SJSA1 (cell line): Measurements from ENCODE around the gene CTTNBP2NL. TPM values are rescaled to one million over a fixed set of nuclear protein-coding genes. Genes with fewer than 3 reads are reported as not detected.
"Not testable (repeated sequence)": the region's sequence is repeated elsewhere in the genome, so short reads cannot be mapped to it uniquely, and the experiment has no call there.

Experiments
- DNase-seq, 2 experiments: peaks; one replicate each; pipeline ENCODE4 v3.0.0-alpha.2; 2015 to 2020; ENCODE audit warnings: low spot score in 2 of 2, low read depth in 1 of 2
- H3K27ac ChIP-seq: fragments of 250-450 bp; sonication (Bioruptor Pico); 2 replicates; pipeline ENCODE4 v1.5.1; 2020; ENCODE audit warnings: mild to moderate bottlenecking, moderate library complexity
- H3K27me3 ChIP-seq: fragments of 250-450 bp; sonication (Bioruptor Pico); replicated peaks from 2 replicates; pipeline ENCODE4 v1.5.1; 2020; ENCODE audit warnings: mild to moderate bottlenecking, moderate library complexity
- H3K36me3 ChIP-seq: fragments of 250-450 bp; sonication (Bioruptor Pico); 2 replicates; pipeline ENCODE4 v1.5.1; 2020; ENCODE audit warnings: mild to moderate bottlenecking
- H3K4me1 ChIP-seq: fragments of 250-450 bp; sonication (Bioruptor Pico); replicated peaks from 2 replicates; pipeline ENCODE4 v1.6.1; 2021; ENCODE audit warnings: mild to moderate bottlenecking
- H3K4me3 ChIP-seq: fragments of 250-450 bp; sonication (Bioruptor Pico); 2 replicates; pipeline ENCODE4 v1.5.1; 2020; ENCODE audit warnings: mild to moderate bottlenecking
- H3K9me3 ChIP-seq: fragments of 250-450 bp; sonication (Bioruptor Pico); replicated peaks from 2 replicates; pipeline ENCODE4 v1.5.1; 2020; ENCODE audit warnings: mild to moderate bottlenecking
- total RNA-seq: library from RNA; depleted of rRNA; stranded (reverse); fragments of >200 nt; shearing (Covaris generic); gene quantifications from 2 replicates; pipeline ENCODE4 v1.2.3, GENCODE V29; 2014

The CTTNBP2NL gene
- total RNA-seq, 1 experiment from 2014 or later = 15.9 TPM

DNA sequence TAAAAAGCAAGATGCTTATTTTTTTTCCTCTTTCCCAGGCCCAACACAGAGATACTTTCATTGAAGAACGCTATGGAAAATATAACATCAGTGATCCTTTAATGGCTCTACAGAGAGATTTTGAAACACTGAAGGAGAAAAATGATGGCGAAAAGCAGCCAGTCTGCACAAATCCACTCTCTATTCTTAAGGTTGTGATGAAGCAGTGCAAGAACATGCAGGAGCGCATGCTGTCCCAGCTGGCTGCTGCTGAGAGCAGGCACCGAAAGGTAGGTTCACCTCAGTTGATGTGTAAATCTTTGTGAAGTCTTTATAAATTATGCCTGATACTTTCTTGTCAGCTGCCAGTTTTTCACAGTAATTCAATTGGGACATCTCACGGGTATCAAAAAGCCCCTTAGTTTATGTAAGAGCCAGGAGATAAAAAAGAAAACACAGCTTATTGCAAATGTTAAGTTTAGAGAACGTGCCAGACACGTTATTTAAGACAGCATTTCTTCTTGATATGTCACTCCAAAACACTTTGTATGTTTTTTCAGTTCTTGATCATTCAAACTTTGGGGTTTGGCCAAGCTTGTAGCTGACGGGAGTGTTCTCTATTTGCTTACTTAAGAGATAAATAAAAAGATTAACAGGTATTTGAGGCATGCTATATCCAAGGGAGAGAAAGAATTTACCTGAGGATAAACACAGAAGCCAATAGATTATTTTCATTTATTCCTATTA lies 53.1 kb downstream of the CTTNBP2NL start:
- Histone ChIP-seq H3K27ac (no peak overlapping the region), H3K4me1 (peaks cover 24% of the 10 kb centered on the region), H3K27me3 (no peaks in the 10 kb centered on the region), H3K9me3 (no peaks in the 10 kb centered on the region), H3K36me3 (peaks cover 50% of the 10 kb centered on the region), H3K4me3 (no peak overlapping the region)
- no peak for DNase-seq

DNA sequence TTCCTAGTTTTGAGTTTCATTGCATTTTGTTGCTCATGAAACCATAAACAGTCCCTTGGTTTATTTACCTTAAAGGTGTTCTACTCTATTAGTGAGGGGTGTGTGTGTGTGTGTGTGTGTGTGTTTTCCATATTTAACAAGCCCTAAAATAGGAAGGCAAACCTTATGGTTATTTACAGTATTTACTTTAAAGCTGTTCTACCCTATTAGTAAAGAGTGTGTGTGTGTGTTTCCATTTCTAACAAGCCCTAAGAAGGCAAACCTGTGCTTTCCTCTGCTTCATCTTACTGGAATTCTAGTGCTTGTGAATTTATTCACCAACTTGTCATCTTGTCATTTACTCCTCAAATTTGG lies 53.6 kb downstream of the CTTNBP2NL start:
- Histone ChIP-seq H3K27ac (no peak overlapping the region), H3K27me3 (no peaks in the 10 kb centered on the region), H3K4me3 (no peak overlapping the region), H3K36me3 (peaks cover 55% of the 10 kb centered on the region), H3K9me3 (no peaks in the 10 kb centered on the region), H3K4me1 (peaks cover 19% of the 10 kb centered on the region)
- DNase-seq = no peak

DNA sequence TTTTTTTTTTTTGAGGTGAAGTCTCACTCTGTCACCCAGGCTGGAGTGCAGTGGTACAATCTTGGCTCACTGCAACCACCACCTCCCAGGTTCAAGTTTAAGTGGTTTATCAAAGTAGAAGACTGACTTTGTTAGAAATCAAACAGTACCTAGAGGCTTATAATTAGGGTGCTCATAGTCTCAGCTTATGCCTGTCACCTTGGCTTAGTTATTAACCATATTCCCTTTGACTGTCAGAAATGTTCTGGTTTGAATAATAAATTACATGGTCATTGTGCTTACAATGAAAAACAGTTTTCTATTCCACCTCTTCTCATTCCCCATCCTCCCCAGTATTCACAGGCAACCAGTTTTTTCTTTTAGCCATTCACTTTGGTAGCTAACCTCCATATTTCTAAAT lies 54.8 kb downstream of the CTTNBP2NL start:
- Histone ChIP-seq H3K4me3 (no peak overlapping the region), H3K9me3 (no peaks in the 10 kb centered on the region), H3K27ac (no peak overlapping the region), H3K36me3 (peaks cover 60% of the 10 kb centered on the region), H3K27me3 (no peaks in the 10 kb centered on the region), H3K4me1 (peaks cover 9% of the 10 kb centered on the region)
- no peak for DNase-seq

DNA sequence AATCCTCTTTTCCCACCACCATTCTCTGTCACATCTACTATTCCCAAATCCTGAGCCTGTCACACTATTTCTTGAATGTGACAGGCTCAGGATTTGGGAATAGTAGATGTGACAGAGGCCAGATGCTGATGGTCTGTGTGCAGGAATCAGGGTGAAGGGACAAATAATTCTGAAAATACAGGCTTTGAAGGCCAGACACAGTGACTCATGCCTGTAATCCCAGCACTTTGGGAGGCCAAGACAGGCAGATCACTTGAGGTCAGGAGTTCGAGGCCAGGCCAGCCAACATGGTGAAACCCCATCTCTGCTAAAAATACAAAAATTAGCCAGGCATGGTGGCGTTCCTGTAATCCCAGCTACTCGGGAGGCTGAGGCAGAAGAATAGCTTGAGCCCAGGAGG lies 55.3 kb downstream of the CTTNBP2NL start:
- DNase-seq, H3K4me1 ChIP-seq, H3K27ac ChIP-seq, H3K4me3 ChIP-seq, H3K9me3 ChIP-seq, H3K27me3 ChIP-seq: not testable (repeated sequence)
- peaks cover 64% of the 10 kb centered on the region for H3K36me3 ChIP-seq

DNA sequence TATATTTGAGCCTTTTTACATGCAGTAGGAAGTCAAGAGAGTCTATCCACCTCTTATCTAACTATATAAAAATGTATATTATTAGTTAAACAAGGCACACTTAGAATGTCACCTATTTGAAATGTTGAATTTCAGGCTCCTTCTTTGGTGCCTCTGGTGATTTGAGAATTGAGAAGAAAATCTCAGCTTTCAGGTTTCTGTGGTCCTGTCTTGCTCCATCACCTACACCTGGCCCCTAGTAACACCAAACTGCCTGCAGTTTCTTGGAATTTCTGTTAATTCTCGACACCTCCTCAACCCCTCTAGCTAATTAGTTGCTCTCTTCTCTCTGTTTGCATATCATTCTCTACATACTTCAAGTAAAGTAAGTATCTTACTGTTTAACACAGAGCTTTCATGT lies 57.9 kb downstream of the CTTNBP2NL start:
- peaks cover 12% of the 10 kb centered on the region for H3K4me1 ChIP-seq
- no peak overlapping the region for H3K27ac ChIP-seq
- H3K9me3 ChIP-seq = no peaks in the 10 kb centered on the region
- H3K27me3 ChIP-seq = no peaks in the 10 kb centered on the region
- H3K4me3 ChIP-seq = no peak overlapping the region
- H3K36me3 ChIP-seq = peaks cover 87% of the 10 kb centered on the region
- no peak for DNase-seq

DNA sequence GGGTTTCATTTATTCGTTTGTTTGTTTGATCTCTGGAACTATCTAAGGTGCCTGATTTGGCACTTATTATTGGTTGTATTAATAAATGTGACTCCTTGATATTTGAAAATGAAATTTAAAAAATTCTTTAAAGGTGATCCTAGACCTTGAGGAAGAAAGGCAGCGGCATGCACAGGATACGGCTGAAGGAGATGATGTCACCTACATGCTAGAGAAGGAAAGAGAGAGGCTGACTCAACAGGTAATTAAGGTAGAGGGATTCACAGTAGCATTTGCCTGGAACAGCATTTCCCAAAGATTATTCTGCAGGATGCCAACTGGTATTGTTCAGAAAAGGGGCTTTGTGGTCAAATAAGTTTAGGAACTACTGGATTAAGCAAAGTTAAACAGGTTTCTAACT lies 58.3 kb downstream of the CTTNBP2NL start:
- H3K27ac ChIP-seq = no peak overlapping the region
- H3K9me3 ChIP-seq = no peaks in the 10 kb centered on the region
- no peaks in the 10 kb centered on the region for H3K27me3 ChIP-seq
- no peak overlapping the region for H3K4me3 ChIP-seq
- no peak for DNase-seq
- peaks cover 87% of the 10 kb centered on the region for H3K36me3 ChIP-seq
- H3K4me1 ChIP-seq = peaks cover 12% of the 10 kb centered on the region

DNA sequence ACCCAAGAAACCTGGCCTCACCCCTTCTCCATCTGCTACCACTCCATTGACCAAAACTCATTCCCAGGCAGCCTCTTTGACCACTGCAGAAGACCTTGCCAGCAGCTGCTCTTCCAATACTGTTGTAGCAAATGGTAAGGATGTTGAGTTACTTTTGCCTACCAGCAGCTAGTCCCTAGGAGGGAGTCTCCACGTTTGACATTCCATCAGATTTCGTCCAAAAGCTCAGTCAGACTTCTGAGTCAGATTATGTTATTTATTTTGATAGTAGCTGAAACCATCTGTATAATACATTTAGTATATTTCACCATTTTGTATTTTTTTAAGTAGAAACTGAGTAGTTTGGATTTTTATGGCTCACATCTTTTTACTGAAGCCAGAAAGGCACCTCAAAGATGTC lies 61.2 kb downstream of the CTTNBP2NL start:
- Histone ChIP-seq H3K9me3 (no peaks in the 10 kb centered on the region), H3K36me3 (peaks cover 76% of the 10 kb centered on the region), H3K27ac (no peak overlapping the region), H3K27me3 (no peaks in the 10 kb centered on the region), H3K4me3 (no peak overlapping the region), H3K4me1 (peaks cover 8% of the 10 kb centered on the region; the same call in 1 of the 2 replicates)
- no peak for DNase-seq

DNA sequence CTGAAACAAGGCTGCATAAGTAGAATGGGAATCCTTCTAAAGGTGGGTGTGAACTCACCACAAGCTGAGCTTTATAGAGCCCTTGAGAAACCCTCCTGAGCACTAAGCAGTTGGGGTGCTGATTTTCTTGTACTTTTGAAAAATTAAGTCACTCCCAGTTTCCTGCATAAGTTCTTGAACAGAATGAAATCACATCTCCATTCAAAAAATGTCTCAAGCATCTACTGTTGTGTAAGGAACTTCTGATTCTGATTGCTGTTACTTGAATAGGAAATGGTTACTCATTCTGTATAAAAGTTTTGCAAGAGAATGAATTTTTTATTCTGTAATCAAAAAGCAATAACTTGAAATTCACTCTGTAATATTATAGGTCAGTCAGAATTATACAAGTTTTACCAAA lies 61.9 kb downstream of the CTTNBP2NL start:
- peaks cover 72% of the 10 kb centered on the region for H3K36me3 ChIP-seq
- DNase-seq = no peak
- H3K4me1 ChIP-seq = peaks cover 8% of the 10 kb centered on the region; the same call in 1 of the 2 replicates
- H3K27ac ChIP-seq = no peak overlapping the region
- no peaks in the 10 kb centered on the region for H3K9me3 ChIP-seq
- no peaks in the 10 kb centered on the region for H3K27me3 ChIP-seq
- no peak overlapping the region for H3K4me3 ChIP-seq

DNA sequence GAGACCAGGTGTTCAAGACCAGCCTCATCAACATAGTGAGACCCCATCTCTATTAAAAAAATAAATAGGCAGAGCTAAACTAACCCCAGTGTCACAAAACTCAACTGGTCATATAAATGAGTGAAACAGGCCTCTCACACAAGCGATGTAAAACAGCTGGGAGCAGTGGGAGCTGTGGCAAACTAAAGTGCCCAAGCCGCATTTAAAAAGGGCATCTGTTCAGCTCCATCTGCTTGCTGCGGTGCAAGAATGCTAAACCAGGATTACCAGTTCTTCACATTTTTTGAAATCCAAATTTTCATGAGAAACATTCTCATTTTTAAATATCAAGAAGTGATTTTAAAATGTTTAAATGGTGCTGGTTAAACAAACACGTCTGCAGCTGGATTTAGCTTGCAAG lies 62.7 kb downstream of the CTTNBP2NL start:
- DNase-seq = no peak
- H3K27ac ChIP-seq = no peak overlapping the region
- H3K4me1 ChIP-seq = peaks cover 8% of the 10 kb centered on the region; the same call in 1 of the 2 replicates
- H3K4me3 ChIP-seq = no peak overlapping the region
- H3K36me3 ChIP-seq = peaks cover 66% of the 10 kb centered on the region
- H3K9me3 ChIP-seq = no peaks in the 10 kb centered on the region
- no peaks in the 10 kb centered on the region for H3K27me3 ChIP-seq

DNA sequence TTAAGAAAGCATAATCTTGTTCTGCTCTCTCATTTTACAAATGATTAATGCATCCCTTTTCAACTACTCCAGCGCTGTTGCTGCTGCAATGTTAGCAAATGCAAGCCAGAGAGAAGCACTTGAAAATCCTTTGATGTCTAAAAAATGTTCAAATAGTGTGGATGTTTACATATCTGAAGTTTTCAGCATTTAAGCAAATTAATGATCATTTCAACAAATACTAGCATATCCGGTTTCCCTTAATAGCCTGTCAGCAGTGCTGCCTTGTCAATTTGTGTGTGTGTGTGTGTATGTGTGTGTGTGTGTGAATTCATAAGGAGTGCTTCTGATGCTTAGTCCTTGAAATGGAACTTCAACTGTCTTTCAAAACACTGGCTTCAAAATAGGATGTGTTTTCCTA lies 64.6 kb downstream of the CTTNBP2NL start:
- peaks cover 47% of the 10 kb centered on the region for H3K36me3 ChIP-seq
- H3K9me3 ChIP-seq = no peaks in the 10 kb centered on the region
- no peaks in the 10 kb centered on the region for H3K27me3 ChIP-seq
- H3K27ac ChIP-seq = no peak overlapping the region
- peaks cover 22% of the 10 kb centered on the region for H3K4me1 ChIP-seq
- no peak overlapping the region for H3K4me3 ChIP-seq
- no peak for DNase-seq

DNA sequence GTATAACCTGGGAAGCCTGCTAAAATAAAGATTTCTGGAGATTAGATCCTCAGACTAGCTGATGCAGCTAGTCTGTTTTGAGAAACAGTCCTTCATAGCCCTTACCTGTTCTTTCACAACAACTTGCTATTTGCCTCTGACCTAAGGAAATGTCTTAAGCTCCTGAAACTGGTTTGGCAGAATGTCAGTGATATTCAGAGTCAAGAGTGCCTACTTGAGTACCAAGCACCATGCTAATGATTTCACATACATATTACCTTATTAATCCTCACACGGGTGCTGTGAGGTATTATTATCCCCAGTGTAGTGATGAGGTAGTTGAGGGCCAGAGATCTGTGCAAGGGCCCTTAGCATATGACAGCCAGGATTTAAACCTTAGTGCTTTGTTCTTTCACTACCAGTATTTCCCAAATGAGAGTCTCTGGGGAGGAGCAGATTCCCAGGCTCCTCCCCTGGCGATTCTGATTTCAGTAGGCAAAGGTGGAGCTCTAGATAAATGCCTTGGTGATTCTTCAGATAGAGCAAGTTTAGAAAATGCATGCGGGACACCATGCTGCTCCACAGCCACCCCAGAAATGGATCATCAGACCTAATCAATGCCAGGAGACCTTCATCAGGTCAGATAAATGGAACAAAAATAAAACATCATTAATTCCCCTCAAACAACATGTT lies 65.3 kb downstream of the CTTNBP2NL start:
- no peak for DNase-seq
- Histone ChIP-seq H3K4me1 (peaks cover 30% of the 10 kb centered on the region), H3K27me3 (no peaks in the 10 kb centered on the region), H3K36me3 (peaks cover 40% of the 10 kb centered on the region), H3K9me3 (no peaks in the 10 kb centered on the region), H3K27ac (no peak overlapping the region), H3K4me3 (no peak overlapping the region)

DNA sequence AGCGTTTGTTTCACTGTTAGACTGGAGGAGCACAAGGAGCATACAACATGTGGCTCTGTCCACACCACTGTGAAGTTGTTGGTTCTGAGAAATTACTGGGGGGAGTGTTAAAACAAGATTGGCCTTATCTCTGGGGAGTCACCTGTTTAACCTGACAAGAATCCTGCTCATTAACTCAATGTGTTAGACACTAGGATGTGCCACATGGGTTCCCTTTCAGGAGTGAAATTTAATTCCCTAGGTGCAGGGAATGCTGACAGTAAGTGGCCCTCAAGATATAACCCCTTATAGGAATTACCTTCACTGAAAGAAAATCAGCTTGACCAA lies 66.9 kb downstream of the CTTNBP2NL start:
- H3K27me3 ChIP-seq = no peaks in the 10 kb centered on the region
- no peak overlapping the region for H3K4me3 ChIP-seq
- H3K36me3 ChIP-seq = peaks cover 24% of the 10 kb centered on the region
- DNase-seq = no peak
- H3K27ac ChIP-seq = no peak overlapping the region
- H3K4me1 ChIP-seq = peaks cover 30% of the 10 kb centered on the region
- H3K9me3 ChIP-seq = no peaks in the 10 kb centered on the region

DNA sequence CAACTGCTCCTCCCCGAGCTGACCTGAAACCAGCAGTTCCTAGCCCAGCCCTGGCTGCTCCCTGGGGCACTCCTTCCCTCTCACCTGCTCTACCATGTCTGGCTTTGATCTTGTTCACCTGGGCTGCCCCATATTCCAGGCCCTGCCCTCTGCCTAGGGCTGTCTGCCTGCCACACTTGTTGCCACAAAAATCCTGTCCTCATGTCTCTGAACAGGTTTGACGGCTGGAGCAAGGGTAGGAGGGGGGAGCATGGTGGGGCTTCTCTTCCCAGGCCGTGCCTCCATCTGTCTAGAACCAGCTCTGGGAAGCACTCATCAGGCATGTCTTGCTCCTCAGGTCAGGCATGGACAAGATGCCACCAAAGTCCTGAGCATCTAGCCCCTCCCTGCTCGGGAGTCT lies 68.5 kb downstream of the CTTNBP2NL start:
- Histone ChIP-seq H3K9me3 (no peaks in the 10 kb centered on the region), H3K27ac (peak overlapping the region; percentile 67; the same call in 1 of the 2 replicates), H3K4me1 (peaks cover 30% of the 10 kb centered on the region), H3K4me3 (no peak overlapping the region), H3K36me3 (peaks cover 10% of the 10 kb centered on the region), H3K27me3 (no peaks in the 10 kb centered on the region)
- peak in 1 of 2 experiments; percentile 15 for DNase-seq

DNA sequence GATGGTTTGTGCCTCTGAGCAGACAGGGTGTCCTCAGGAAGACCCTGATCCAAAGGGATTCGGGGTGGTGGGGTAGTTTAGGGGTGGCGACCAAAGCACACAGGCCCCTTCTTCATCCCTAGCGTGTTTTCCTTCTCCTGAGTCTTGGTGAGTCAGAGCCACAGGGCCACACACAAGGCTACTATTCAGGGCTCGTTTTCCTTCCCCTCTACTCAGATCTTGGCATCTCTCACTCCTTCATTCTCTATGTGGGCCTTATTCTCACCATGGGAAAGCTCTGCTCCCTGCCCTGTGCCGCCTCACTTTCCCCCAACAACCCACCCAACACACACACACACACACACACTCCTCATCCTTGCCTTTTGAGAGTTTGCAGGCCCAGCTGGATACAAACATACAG lies 69.1 kb downstream of the CTTNBP2NL start:
- H3K4me1 ChIP-seq = peaks cover 30% of the 10 kb centered on the region
- H3K4me3 ChIP-seq = no peak overlapping the region
- H3K9me3 ChIP-seq = no peaks in the 10 kb centered on the region
- no peaks in the 10 kb centered on the region for H3K27me3 ChIP-seq
- H3K36me3 ChIP-seq = peaks cover 3% of the 10 kb centered on the region
- DNase-seq = peak; percentile 73 to 83
- H3K27ac ChIP-seq = peak overlapping the region; percentile 67
